H9 (cell line): ENCODE results near the gene CTCF. TPM values are rescaled to one million over a fixed set of nuclear protein-coding genes. Genes with fewer than 3 reads are reported as not detected.
"Not testable (repeated sequence)": the region's sequence is repeated elsewhere in the genome, so short reads cannot be mapped to it uniquely, and the experiment has no call there.

Experiments used
- DNase-seq: peaks from one replicate; pipeline ENCODE4 v3.0.0-alpha.2; 2017
- H2AFZ ChIP-seq: one replicate; pipeline ENCODE4 v1.6.1; 2013; ENCODE audit warnings: mild to moderate bottlenecking, low read length, control low read depth, moderate library complexity
- H2AK5ac ChIP-seq: 2 replicates; pipeline ENCODE4 v1.6.1; 2013; ENCODE audit warnings: low read length, control low read depth, mixed read lengths; ENCODE audit not compliant: insufficient read length
- H2BK120ac ChIP-seq: one replicate; pipeline ENCODE4 v1.6.1; 2013; ENCODE audit warnings: low read depth, mild to moderate bottlenecking, low read length, control low read depth, inconsistent platforms; ENCODE audit not compliant: poor library complexity, severe bottlenecking
- H2BK12ac ChIP-seq: 2 replicates; pipeline ENCODE4 v1.6.1; 2013; ENCODE audit warnings: low read length, control low read depth, mixed read lengths, low read depth; ENCODE audit not compliant: insufficient read length
- H2BK15ac ChIP-seq: 2 replicates; pipeline ENCODE4 v1.6.1; 2013; ENCODE audit warnings: low read depth, low read length, control low read depth
- H2BK20ac ChIP-seq: one replicate; pipeline ENCODE4 v1.6.1; 2013; ENCODE audit warnings: low read depth, mild to moderate bottlenecking, low read length, control low read depth, inconsistent platforms; ENCODE audit not compliant: poor library complexity, severe bottlenecking
- H2BK5ac ChIP-seq: 2 replicates; pipeline ENCODE4 v1.6.1; 2013; ENCODE audit warnings: low read length, control low read depth, mixed read lengths; ENCODE audit not compliant: insufficient read length
- H3K14ac ChIP-seq: 2 replicates; pipeline ENCODE4 v1.6.1; 2013; ENCODE audit warnings: low read length, control low read depth; ENCODE audit not compliant: insufficient read depth
- H3K18ac ChIP-seq: 2 replicates; pipeline ENCODE4 v1.6.1; 2013; ENCODE audit warnings: low read depth, mild to moderate bottlenecking, mixed read lengths, low read length, control low read depth; ENCODE audit not compliant: insufficient read length
- H3K23ac ChIP-seq: 2 replicates; pipeline ENCODE4 v1.6.1; 2013; ENCODE audit warnings: low read length, control low read depth, mixed read lengths, low read depth; ENCODE audit not compliant: insufficient read length
- H3K23me2 ChIP-seq: 2 replicates; pipeline ENCODE4 v1.6.1; 2013; ENCODE audit warnings: low read depth, mild to moderate bottlenecking, mixed read lengths, low read length, control low read depth; ENCODE audit not compliant: insufficient read length, poor library complexity, severe bottlenecking
- H3K27ac ChIP-seq: 2 replicates; pipeline ENCODE4 v1.5.1; 2013; ENCODE audit warnings: low read length, control low read depth, mixed read lengths, low read depth; ENCODE audit not compliant: insufficient read length
- H3K27me3 ChIP-seq: 2 replicates; pipeline ENCODE4 v1.6.1; 2013; ENCODE audit warnings: low read length, control low read depth, inconsistent platforms; ENCODE audit not compliant: insufficient read depth
- H3K4ac ChIP-seq: 2 replicates; pipeline ENCODE4 v1.6.1; 2013; ENCODE audit warnings: low read depth, mild to moderate bottlenecking, control low read depth, inconsistent platforms, low read length, moderate library complexity
- H3K4me1 ChIP-seq: 2 replicates; pipeline ENCODE4 v1.6.1; 2013; ENCODE audit warnings: low read length, control low read depth, inconsistent platforms; ENCODE audit not compliant: insufficient read depth
- H3K4me2 ChIP-seq: 2 replicates; pipeline ENCODE4 v1.6.1; 2013; ENCODE audit warnings: low read length, control low read depth, mixed read lengths; ENCODE audit not compliant: insufficient read length, insufficient read depth
- H3K56ac ChIP-seq: 2 replicates; pipeline ENCODE4 v1.6.1; 2013; ENCODE audit warnings: low read depth, mild to moderate bottlenecking, mixed read lengths, low read length, control low read depth; ENCODE audit not compliant: insufficient read length
- H3K79me1 ChIP-seq: 2 replicates; pipeline ENCODE4 v1.6.1; 2013; ENCODE audit warnings: low read depth, mild to moderate bottlenecking, moderate library complexity, low read length, control low read depth, inconsistent platforms; ENCODE audit not compliant: insufficient read depth, poor library complexity, severe bottlenecking
- H3K79me2 ChIP-seq: 2 replicates; pipeline ENCODE4 v1.6.1; 2013; ENCODE audit warnings: low read length, control low read depth, inconsistent platforms; ENCODE audit not compliant: insufficient read depth
- H3K9ac ChIP-seq: 2 replicates; pipeline ENCODE4 v1.6.1; 2013; ENCODE audit warnings: low read length, control low read depth, mixed read lengths; ENCODE audit not compliant: insufficient read length; ENCODE audit errors: extremely low read depth
- H3K9me3 ChIP-seq: one replicate; pipeline ENCODE4 v1.6.1; 2013; ENCODE audit warnings: low read depth, low read length, inconsistent platforms; ENCODE audit not compliant: control insufficient read depth
- H3T11ph ChIP-seq: one replicate; pipeline ENCODE4 v1.6.1; 2013; ENCODE audit warnings: mild to moderate bottlenecking, low read length, control low read depth, inconsistent platforms
- H4K20me1 ChIP-seq: one replicate; pipeline ENCODE4 v1.6.1; 2013; ENCODE audit not compliant: control insufficient read depth, insufficient read length, insufficient read depth
- H4K5ac ChIP-seq: 2 replicates; pipeline ENCODE4 v1.6.1; 2013; ENCODE audit warnings: low read depth, mild to moderate bottlenecking, mixed read lengths, low read length, control low read depth; ENCODE audit not compliant: insufficient read length
- H4K8ac ChIP-seq: replicated peaks from 2 replicates; pipeline ENCODE4 v1.6.1; 2013; ENCODE audit warnings: low read length, control low read depth, mixed read lengths, low read depth; ENCODE audit not compliant: insufficient read length
- H4K91ac ChIP-seq: 2 replicates; pipeline ENCODE4 v1.6.1; 2013; ENCODE audit warnings: low read depth, mild to moderate bottlenecking, moderate library complexity, mixed read lengths, low read length, control low read depth; ENCODE audit not compliant: insufficient read length
- H3K27ac Mint-ChIP-seq, 3 experiments: 2 replicates in 2 of 3; 3 replicates in 1 of 3; pipeline ENCODE4 v1.8.0; 2020 to 2021; ENCODE audit warnings: mixed read lengths in 3 of 3, mild to moderate bottlenecking in 1 of 3, moderate library complexity in 1 of 3
- H3K27me3 Mint-ChIP-seq: 2 replicates; pipeline ENCODE4 v1.8.0; 2021; ENCODE audit warnings: low read depth, mild to moderate bottlenecking, moderate library complexity, mixed read lengths
- H3K36me3 Mint-ChIP-seq, 3 experiments: 2 replicates in 2 of 3; 3 replicates in 1 of 3; pipeline ENCODE4 v1.8.0; 2020 to 2021; ENCODE audit warnings: low read depth in 3 of 3, mixed read lengths in 3 of 3; ENCODE audit not compliant: insufficient read depth in 1 of 3
- H3K4me1 Mint-ChIP-seq, 2 experiments: 2 replicates each; pipeline ENCODE4 v1.8.0; 2020; ENCODE audit warnings: mixed read lengths in 2 of 2
- H3K4me3 Mint-ChIP-seq, 2 experiments: 2 replicates in 1 of 2; 3 replicates in 1 of 2; pipeline ENCODE4 v1.8.0; 2020 to 2021; ENCODE audit warnings: mild to moderate bottlenecking in 2 of 2, mixed read lengths in 2 of 2, moderate library complexity in 1 of 2
- H3K9me3 Mint-ChIP-seq, 2 experiments: 2 replicates in 1 of 2; 3 replicates in 1 of 2; pipeline ENCODE4 v1.8.0; 2020; ENCODE audit warnings: mild to moderate bottlenecking in 2 of 2, mixed read lengths in 2 of 2, moderate library complexity in 1 of 2
- CTCF ChIP-seq: fragments of 200-600 bp; sonication (generic); conservative IDR thresholded peaks from 3 replicates; pipeline ENCODE4 v1.8.0; 2021; ENCODE audit warnings: antibody characterized with exemption, mild to moderate bottlenecking
- WGBS: extraction: QIAGEN DNeasy Blood & Tissue Kit; methylation state at CpG from one replicate; pipeline ENCODE4 v1.1.7; 2013; ENCODE audit warnings: missing lambda C conversion rate, low lambda C conversion rate, mixed read lengths; ENCODE audit not compliant: insufficient read length; ENCODE audit errors: extremely low coverage; 5-methylcytosine and 5-hydroxymethylcytosine counted together
- long read RNA-seq: library from polyadenylated mRNA; unstranded; transcript quantifications from one replicate; pipeline ENCODE4 v2.0.0, GENCODE V29; 2020
- total RNA-seq: library from RNA; stranded (reverse); gene quantifications from 2 replicates; pipeline ENCODE4 v1.2.1, GENCODE V29; 2021

Gene CTCF, protein sequence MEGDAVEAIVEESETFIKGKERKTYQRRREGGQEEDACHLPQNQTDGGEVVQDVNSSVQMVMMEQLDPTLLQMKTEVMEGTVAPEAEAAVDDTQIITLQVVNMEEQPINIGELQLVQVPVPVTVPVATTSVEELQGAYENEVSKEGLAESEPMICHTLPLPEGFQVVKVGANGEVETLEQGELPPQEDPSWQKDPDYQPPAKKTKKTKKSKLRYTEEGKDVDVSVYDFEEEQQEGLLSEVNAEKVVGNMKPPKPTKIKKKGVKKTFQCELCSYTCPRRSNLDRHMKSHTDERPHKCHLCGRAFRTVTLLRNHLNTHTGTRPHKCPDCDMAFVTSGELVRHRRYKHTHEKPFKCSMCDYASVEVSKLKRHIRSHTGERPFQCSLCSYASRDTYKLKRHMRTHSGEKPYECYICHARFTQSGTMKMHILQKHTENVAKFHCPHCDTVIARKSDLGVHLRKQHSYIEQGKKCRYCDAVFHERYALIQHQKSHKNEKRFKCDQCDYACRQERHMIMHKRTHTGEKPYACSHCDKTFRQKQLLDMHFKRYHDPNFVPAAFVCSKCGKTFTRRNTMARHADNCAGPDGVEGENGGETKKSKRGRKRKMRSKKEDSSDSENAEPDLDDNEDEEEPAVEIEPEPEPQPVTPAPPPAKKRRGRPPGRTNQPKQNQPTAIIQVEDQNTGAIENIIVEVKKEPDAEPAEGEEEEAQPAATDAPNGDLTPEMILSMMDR
- 87.3 and 88.5 TPM in 2 replicates for total RNA-seq
- long read RNA-seq, partial matches to known transcripts = 17 of 27 reads
- long read RNA-seq, other reads (novel, unspliced or antisense) = 3 of 27 reads

DNA sequence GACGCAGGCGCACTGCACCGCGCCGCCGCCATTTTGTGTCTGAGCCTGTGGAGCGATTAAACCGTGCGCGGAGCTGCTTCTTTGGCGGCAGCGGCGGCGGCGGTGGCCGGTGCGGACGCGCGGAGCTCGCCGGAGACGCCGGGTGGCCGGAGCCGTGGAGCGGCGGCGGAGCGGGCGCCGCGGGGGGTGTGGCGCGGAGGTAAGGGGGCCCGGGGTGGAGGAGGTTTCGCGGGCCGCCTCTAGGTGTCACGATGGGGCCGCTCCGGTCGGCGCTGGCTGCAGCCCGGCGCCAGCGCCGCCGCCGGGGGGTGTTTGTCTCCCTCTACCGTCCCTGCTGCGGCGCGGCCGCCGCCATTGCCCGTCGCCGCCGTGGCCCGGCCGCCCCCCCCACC, at the start of gene CTCF:
CTCF (plus strand) TSS at position 1 of the 392 bp plus-strand sequence. CDS start 48,307 bp downstream, outside the sequence.
- Histone ChIP-seq H3T11ph (no peak within 1 kb of the TSS), H3K14ac (peak within 1 kb of the TSS; percentile 93), H3K4me2 (peak within 1 kb of the TSS; percentile 94), H4K91ac (peak within 1 kb of the TSS; percentile 71), H3K4me1 (0 out of 2 replicates have a peak, but pooled peaks cover 3% of the 10 kb centered on the region), H3K27me3 (no peaks in the 10 kb centered on the region), H3K79me1 (no peaks in the 10 kb centered on the region), H2BK15ac (no peak within 1 kb of the TSS; the same call in 1 of the 2 replicates), H3K23ac (no peak within 1 kb of the TSS), H2BK12ac (no peak within 1 kb of the TSS), H3K4ac (peak within 1 kb of the TSS; percentile 29; the same call in 1 of the 2 replicates), H2AK5ac (no peak within 1 kb of the TSS), H2BK5ac (no peak within 1 kb of the TSS), H3K79me2 (peaks cover 29% of the 10 kb centered on the region; the same call in 1 of the 2 replicates), H3K18ac (peak within 1 kb of the TSS; percentile 95), H2AFZ (no peak within 1 kb of the TSS), H2BK20ac (no peak within 1 kb of the TSS), H2BK120ac (no peak within 1 kb of the TSS), H3K27ac (peak within 1 kb of the TSS; percentile 78), H4K8ac (no peak within 1 kb of the TSS), H4K5ac (peak within 1 kb of the TSS; percentile 79), H3K9me3 (no peaks in the 10 kb centered on the region), H4K20me1 (no peaks in the 10 kb centered on the region), H3K9ac (peak within 1 kb of the TSS; percentile 95), H3K23me2 (peaks cover 12% of the 10 kb centered on the region), H3K56ac (no peak within 1 kb of the TSS)
- H3K4me3 Mint-ChIP-seq = peak within 1 kb of the TSS; percentile 88
- no peaks in the 10 kb centered on the region for H3K9me3 Mint-ChIP-seq
- peak; percentile 79 for DNase-seq
- H3K4me1 Mint-ChIP-seq = peaks cover 17 to 25% of the 10 kb centered on the region in 2 experiments
- no CpG with 5 or more reads among the region's 62 CpGs for WGBS
- peak within 1 kb of the TSS; percentile 84 to 89 (median 85); a peak in 5 of 7 replicates for H3K27ac Mint-ChIP-seq
- peak; percentile 52; the same call in 2 of the 3 replicates for TF ChIP-seq CTCF
- H3K36me3 Mint-ChIP-seq = peaks cover 0 to 12% (median 4%) of the 10 kb centered on the region in 3 experiments; a peak in 3 of 7 replicates
- no peaks in the 10 kb centered on the region for H3K27me3 Mint-ChIP-seq

DNA sequence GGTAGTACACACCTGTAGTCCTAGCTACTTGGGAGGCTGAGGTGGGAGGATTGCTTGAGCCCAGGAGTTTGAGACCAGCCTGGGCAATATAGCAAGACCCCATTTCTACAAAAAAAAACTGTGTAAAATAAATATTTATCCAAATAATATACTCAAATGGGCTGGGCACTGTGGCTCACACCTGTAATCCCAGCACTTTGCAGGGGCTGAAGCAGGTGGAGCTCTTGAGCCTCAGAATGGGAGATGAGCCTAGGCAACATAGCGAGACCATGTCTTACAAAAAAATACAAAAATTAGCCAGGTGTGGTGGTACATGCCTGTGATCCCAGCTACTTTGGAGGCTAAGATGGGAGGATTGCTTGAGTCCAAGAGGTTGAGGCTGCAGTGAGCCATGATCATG, 48.4 kb upstream of the CTCF start:
- not testable (repeated sequence) for H3K18ac ChIP-seq, H2BK15ac ChIP-seq, H3K4ac ChIP-seq, H3K9me3 Mint-ChIP-seq, H3K23ac ChIP-seq, DNase-seq, H3K36me3 Mint-ChIP-seq, H3K14ac ChIP-seq, H4K8ac ChIP-seq, H3T11ph ChIP-seq, H3K27ac Mint-ChIP-seq, H3K56ac ChIP-seq, H3K9ac ChIP-seq, H3K27ac ChIP-seq, H3K79me2 ChIP-seq, H3K27me3 ChIP-seq, H3K9me3 ChIP-seq, H2AFZ ChIP-seq, H2BK20ac ChIP-seq, H2BK5ac ChIP-seq, H4K20me1 ChIP-seq, H4K5ac ChIP-seq, H3K23me2 ChIP-seq, H3K4me1 ChIP-seq, H3K79me1 ChIP-seq, H3K4me1 Mint-ChIP-seq, H3K4me2 ChIP-seq, H2AK5ac ChIP-seq, H3K4me3 Mint-ChIP-seq, H4K91ac ChIP-seq, H2BK12ac ChIP-seq, H2BK120ac ChIP-seq
- H3K27me3 Mint-ChIP-seq = peaks cover 52% of the 10 kb centered on the region
- WGBS = no CpG with 5 or more reads among the region's 1 CpG
